A549 (cell line): ENCODE data around the gene RNU4-1.

Experiments
- CHD2 ChIP-seq: fragments of 150-350 bp; IDR thresholded peaks from 2 replicates; pipeline ENCODE4 v1.6.1; 2014; ENCODE audit warnings: low read length; ENCODE audit not compliant: partially characterized antibody
- EP300 ChIP-seq, 2 experiments: fragments of >200 bp; sonication (Bioruptor Twin); formaldehyde crosslinking; IDR thresholded peaks; 2 replicates in 1 of 2; 3 replicates in 1 of 2; pipeline ENCODE4 v1.6.1; 2016 to 2017
- HOXB13 ChIP-seq: fragments of 250-450 bp; sonication (Bioruptor Pico); IDR thresholded peaks from 2 replicates; pipeline ENCODE4 v1.5.0; 2020; ENCODE audit warnings: low read depth, mild to moderate bottlenecking, moderate library complexity
- JUNB ChIP-seq: fragments of >200 bp; sonication (Bioruptor Twin); formaldehyde crosslinking; IDR thresholded peaks from 2 replicates; pipeline ENCODE4 v1.6.1; 2016
- POLR2A ChIP-seq: IDR thresholded peaks from 2 replicates; pipeline ENCODE4 v1.6.1; 2012; ENCODE audit warnings: mild to moderate bottlenecking, low read length
- TF ChIP-seq, protein P1 (sequence below): fragments of >200 bp; sonication (Bioruptor Twin); formaldehyde crosslinking; IDR thresholded peaks from 3 replicates; pipeline ENCODE4 v1.5.1; 2016

DNA sequence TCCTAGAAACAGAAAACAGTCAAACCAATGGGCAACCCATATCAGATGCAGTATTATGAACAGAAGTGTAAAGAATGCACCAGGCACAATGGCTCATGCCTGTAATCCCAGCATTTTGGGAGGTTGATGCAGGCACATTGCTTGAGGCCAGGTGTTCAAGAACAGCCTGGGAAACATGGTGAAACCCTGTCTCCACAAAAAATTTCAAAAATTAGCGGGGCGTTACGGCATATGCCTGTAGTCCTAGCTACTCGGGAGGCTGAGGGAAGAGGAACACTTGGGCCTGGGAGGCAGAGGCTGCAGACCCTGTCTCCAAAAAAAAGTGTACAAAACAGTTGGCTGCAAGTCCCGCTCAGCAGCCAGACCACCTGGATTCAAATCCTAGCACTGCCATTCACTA is 32.4 kb downstream of the RNU4-1 start:
- TF ChIP-seq, protein P1, sequence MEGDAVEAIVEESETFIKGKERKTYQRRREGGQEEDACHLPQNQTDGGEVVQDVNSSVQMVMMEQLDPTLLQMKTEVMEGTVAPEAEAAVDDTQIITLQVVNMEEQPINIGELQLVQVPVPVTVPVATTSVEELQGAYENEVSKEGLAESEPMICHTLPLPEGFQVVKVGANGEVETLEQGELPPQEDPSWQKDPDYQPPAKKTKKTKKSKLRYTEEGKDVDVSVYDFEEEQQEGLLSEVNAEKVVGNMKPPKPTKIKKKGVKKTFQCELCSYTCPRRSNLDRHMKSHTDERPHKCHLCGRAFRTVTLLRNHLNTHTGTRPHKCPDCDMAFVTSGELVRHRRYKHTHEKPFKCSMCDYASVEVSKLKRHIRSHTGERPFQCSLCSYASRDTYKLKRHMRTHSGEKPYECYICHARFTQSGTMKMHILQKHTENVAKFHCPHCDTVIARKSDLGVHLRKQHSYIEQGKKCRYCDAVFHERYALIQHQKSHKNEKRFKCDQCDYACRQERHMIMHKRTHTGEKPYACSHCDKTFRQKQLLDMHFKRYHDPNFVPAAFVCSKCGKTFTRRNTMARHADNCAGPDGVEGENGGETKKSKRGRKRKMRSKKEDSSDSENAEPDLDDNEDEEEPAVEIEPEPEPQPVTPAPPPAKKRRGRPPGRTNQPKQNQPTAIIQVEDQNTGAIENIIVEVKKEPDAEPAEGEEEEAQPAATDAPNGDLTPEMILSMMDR: no peak
- no peak for TF ChIP-seq JUNB
- TF ChIP-seq EP300 (IDR thresholded peaks at IDR 0.05): no peak
- no peak for TF ChIP-seq CHD2
- no peak for TF ChIP-seq POLR2A
- no peak for TF ChIP-seq HOXB13 (CRISPR knock-in tag)
